CD14-positive monocyte (primary cell): Measurements from ENCODE around the gene TNXB. TPM values are rescaled to one million over a fixed set of nuclear protein-coding genes. Genes with fewer than 3 reads are reported as not detected.
"Not testable (repeated sequence)": the region's sequence is repeated elsewhere in the genome, so short reads cannot be mapped to it uniquely, and the experiment has no call there.

Source experiments
- DNase-seq, 3 donors: peaks; one replicate each; pipeline ENCODE4 v3.0.0-alpha.2; 2011 to 2022
- H2AFZ ChIP-seq: 2 replicates; pipeline ENCODE4 v1.6.0; 2012; ENCODE audit warnings: mild to moderate bottlenecking, low read depth, low read length, inconsistent platforms; ENCODE audit not compliant: insufficient read depth, poor library complexity, severe bottlenecking
- H3K27ac ChIP-seq, 2 donors: 1 replicate in 1 of 2; 2 replicates in 1 of 2; pipeline ENCODE4 v1.5.1; 2012 to 2013; ENCODE audit warnings: low read length in 2 of 2, control low read depth in 1 of 2, inconsistent platforms in 1 of 2, low read depth in 1 of 2, mild to moderate bottlenecking in 1 of 2
- H3K27me3 ChIP-seq, 2 donors: one replicate each; pipeline versions ENCODE4 v1.6.0 to v1.6.1; 2011 to 2013; ENCODE audit warnings: low read length in 2 of 2; ENCODE audit not compliant: control insufficient read depth in 2 of 2, insufficient read depth in 2 of 2
- H3K36me3 ChIP-seq, 2 donors: replicated peaks in 1 of 2; 1 replicate in 1 of 2; 2 replicates in 1 of 2; pipeline versions ENCODE4 v1.5.1 to v1.6.1; 2012 to 2013; ENCODE audit warnings: low read length in 2 of 2, control low read depth in 1 of 2, inconsistent platforms in 1 of 2, mild to moderate bottlenecking in 1 of 2; ENCODE audit not compliant: insufficient read depth in 2 of 2, control insufficient read depth in 1 of 2
- H3K4me1 ChIP-seq, 2 donors: 1 replicate in 1 of 2; 2 replicates in 1 of 2; pipeline versions ENCODE4 v1.5.1 to v1.6.1; 2012 to 2013; ENCODE audit warnings: low read length in 2 of 2, control low read depth in 1 of 2, inconsistent platforms in 1 of 2, mild to moderate bottlenecking in 1 of 2, moderate library complexity in 1 of 2; ENCODE audit not compliant: insufficient read depth in 2 of 2, control insufficient read depth in 1 of 2
- H3K4me2 ChIP-seq: replicated peaks from 2 replicates; pipeline ENCODE3; 2012; ENCODE audit warnings: low read length, moderate library complexity, mild to moderate bottlenecking; ENCODE audit not compliant: poor library complexity, severe bottlenecking; ENCODE audit errors: extremely low read depth
- H3K4me3 ChIP-seq, 3 experiments: fragments of 200-600 bp in 1 of 3; sonication (generic) in 1 of 3; replicated peaks in 1 of 3; 1 replicate in 2 of 3; 2 replicates in 1 of 3; pipeline ENCODE4 v1.5.1; 2011 to 2013; ENCODE audit warnings: low read length in 3 of 3, mild to moderate bottlenecking in 3 of 3, control low read depth in 2 of 3, low read depth in 2 of 3, inconsistent platforms in 1 of 3, moderate library complexity in 1 of 3
- H3K79me2 ChIP-seq: 2 replicates; pipeline ENCODE4 v1.6.0; 2012; ENCODE audit warnings: mild to moderate bottlenecking, control low read depth, inconsistent platforms, low read length, moderate library complexity; ENCODE audit not compliant: insufficient read depth
- H3K9ac ChIP-seq: 2 replicates; pipeline ENCODE4 v1.6.0; 2017; ENCODE audit warnings: low read length, mild to moderate bottlenecking; ENCODE audit not compliant: insufficient read depth, poor library complexity, severe bottlenecking
- H3K9me3 ChIP-seq, 2 donors: replicated peaks in 1 of 2; 1 replicate in 1 of 2; 2 replicates in 1 of 2; pipeline versions ENCODE4 v1.5.1 to v1.6.1; 2012 to 2013; ENCODE audit warnings: low read length in 2 of 2, control low read depth in 1 of 2; ENCODE audit not compliant: control insufficient read depth in 1 of 2, insufficient read depth in 1 of 2
- H4K20me1 ChIP-seq: 2 replicates; pipeline ENCODE4 v1.6.0; 2012; ENCODE audit warnings: mild to moderate bottlenecking, low read length, control low read depth, moderate library complexity; ENCODE audit not compliant: insufficient read depth
- H3K27ac Mint-ChIP-seq, 7 donors: one replicate each; pipeline ENCODE4 v1.8.0; 2020; ENCODE audit warnings: mild to moderate bottlenecking in 7 of 7, mixed read lengths in 7 of 7, moderate library complexity in 6 of 7, inconsistent platforms in 2 of 7
- H3K27me3 Mint-ChIP-seq, 3 donors: one replicate each; pipeline ENCODE4 v1.8.0; 2021 to 2022; ENCODE audit warnings: low read depth in 3 of 3, mild to moderate bottlenecking in 3 of 3, mixed read lengths in 3 of 3, moderate library complexity in 3 of 3, inconsistent platforms in 1 of 3
- H3K36me3 Mint-ChIP-seq, 2 donors: one replicate each; pipeline ENCODE4 v1.8.0; 2020; ENCODE audit warnings: mixed read lengths in 2 of 2, inconsistent platforms in 1 of 2, mild to moderate bottlenecking in 1 of 2
- H3K4me1 Mint-ChIP-seq: one replicate; pipeline ENCODE4 v1.8.0; 2020; ENCODE audit warnings: mild to moderate bottlenecking, mixed read lengths
- H3K4me3 Mint-ChIP-seq, 2 donors: one replicate each; pipeline ENCODE4 v1.8.0; 2020; ENCODE audit warnings: mild to moderate bottlenecking in 2 of 2, mixed read lengths in 2 of 2, moderate library complexity in 1 of 2
- H3K9me3 Mint-ChIP-seq, 7 donors: one replicate each; pipeline ENCODE4 v1.8.0; 2020 to 2022; ENCODE audit warnings: mixed read lengths in 7 of 7, mild to moderate bottlenecking in 6 of 7, moderate library complexity in 6 of 7, inconsistent platforms in 2 of 7
- WGBS: methylation state at CpG from one replicate; pipeline ENCODE4 v1.1.5; 2013; ENCODE audit warnings: missing lambda C conversion rate; ENCODE audit not compliant: insufficient coverage; 5-methylcytosine and 5-hydroxymethylcytosine counted together
- intact Hi-C, 2 donors: fragments of 100-400 bp; cut with micrococcal nuclease; formaldehyde crosslinking; loops; one replicate each; pipeline versions ENCODE4 v1.15.0 to v1.15.1; 2023
- polyA plus RNA-seq, 3 donors: library from polyadenylated mRNA; depleted of rRNA in 1 of 3; unstranded in 2 of 3; stranded (reverse) in 1 of 3; fragments of 300-500 nt in 2 of 3; fragments of >200 nt in 1 of 3; fragmentation: Illumina TruSeq in 2 of 3; gene quantifications; 1 replicate in 2 of 3; 2 replicates in 1 of 3; pipeline ENCODE4 v1.2.3, GENCODE V29; 2012 to 2021

TNXB gene
- polyA plus RNA-seq, 3 donors = 1.2 TPM; not detected in 2

GRCh38 chr6:32013738-32014137, 95.4 kb downstream of the TNXB start:
- H3K27me3 Mint-ChIP-seq, H3K4me1 ChIP-seq, H3K9me3 ChIP-seq, H3K36me3 ChIP-seq, DNase-seq, H3K79me2 ChIP-seq, H3K4me2 ChIP-seq, H3K27me3 ChIP-seq, H3K27ac ChIP-seq, intact Hi-C loops, H3K36me3 Mint-ChIP-seq, H2AFZ ChIP-seq, H3K9ac ChIP-seq, H3K9me3 Mint-ChIP-seq, H3K4me3 ChIP-seq, H3K4me1 Mint-ChIP-seq, H3K4me3 Mint-ChIP-seq, H4K20me1 ChIP-seq, H3K27ac Mint-ChIP-seq: not testable (repeated sequence)
- no CpG with 5 or more reads among the region's 5 CpGs for WGBS

- H3K4me1 ChIP-seq, H3K9me3 Mint-ChIP-seq, H3K9me3 ChIP-seq, H4K20me1 ChIP-seq, intact Hi-C loops, H3K9ac ChIP-seq, H3K4me3 ChIP-seq, H3K4me2 ChIP-seq, H3K4me3 Mint-ChIP-seq, H2AFZ ChIP-seq, DNase-seq, H3K27me3 ChIP-seq, H3K4me1 Mint-ChIP-seq, H3K27me3 Mint-ChIP-seq, H3K36me3 Mint-ChIP-seq, H3K79me2 ChIP-seq, H3K27ac ChIP-seq, H3K27ac Mint-ChIP-seq, H3K36me3 ChIP-seq: not testable (repeated sequence)
- no CpG with 5 or more reads among the region's 17 CpGs for WGBS
Measured at GRCh38 chr6:32012941-32013617, 96.1 kb downstream of the TNXB start.

GRCh38 chr6:32010856-32011530, 98.1 kb downstream of the TNXB start:
- H3K4me3 ChIP-seq, H3K27me3 Mint-ChIP-seq, H3K27me3 ChIP-seq, H3K9me3 ChIP-seq, H3K36me3 Mint-ChIP-seq, H3K36me3 ChIP-seq, H3K4me2 ChIP-seq, H3K27ac Mint-ChIP-seq, H2AFZ ChIP-seq, H3K4me3 Mint-ChIP-seq, H3K4me1 ChIP-seq, H3K9ac ChIP-seq, H3K9me3 Mint-ChIP-seq, H3K27ac ChIP-seq, H3K4me1 Mint-ChIP-seq, DNase-seq, H4K20me1 ChIP-seq, H3K79me2 ChIP-seq, intact Hi-C loops: not testable (repeated sequence)
- WGBS = no CpG with 5 or more reads among the region's 27 CpGs

- intact Hi-C loops, H3K27me3 ChIP-seq, H3K27me3 Mint-ChIP-seq, H2AFZ ChIP-seq, H3K9ac ChIP-seq, H3K27ac Mint-ChIP-seq, H3K27ac ChIP-seq, H3K4me3 ChIP-seq, H3K9me3 Mint-ChIP-seq, H3K79me2 ChIP-seq, H3K4me1 ChIP-seq, H4K20me1 ChIP-seq, H3K4me2 ChIP-seq, H3K4me1 Mint-ChIP-seq, DNase-seq, H3K36me3 Mint-ChIP-seq, H3K4me3 Mint-ChIP-seq, H3K36me3 ChIP-seq, H3K9me3 ChIP-seq: not testable (repeated sequence)
- 60% methylated on average over 1 of the region's 12 CpGs for WGBS
Measured at GRCh38 chr6:32009537-32009936, 99.6 kb downstream of the TNXB start.
